Lung (tissue), 12 donors: Measurements from ENCODE around the gene CAPSL. TPM values are rescaled to one million over a fixed set of nuclear protein-coding genes. Genes with fewer than 3 reads are reported as not detected.

ENCODE experiments used
- ATAC-seq: fragments of 200-7000 bp; cut with Tn5 transposase; one replicate; pipeline ENCODE4 v1.9.1; 2020; ENCODE audit warnings: moderate number of reproducible peaks; ENCODE audit not compliant: insufficient read depth, low FRiP score
- DNase-seq, 3 donors: peaks; one replicate each; pipeline ENCODE4 v3.0.0-alpha.2; 2013 to 2017
- H3K27ac ChIP-seq, 2 donors: one replicate each; pipeline ENCODE4 v1.5.1; 2013; ENCODE audit warnings: mild to moderate bottlenecking in 2 of 2, moderate library complexity in 2 of 2, control low read depth in 1 of 2, inconsistent platforms in 1 of 2, low read depth in 1 of 2, low read length in 1 of 2
- H3K27me3 ChIP-seq, 3 donors: one replicate each; pipeline ENCODE4 v1.5.1; 2013; ENCODE audit warnings: low read length in 2 of 3; ENCODE audit not compliant: control insufficient read depth in 3 of 3, insufficient read depth in 3 of 3
- H3K36me3 ChIP-seq, 4 donors: one replicate each; pipeline ENCODE4 v1.5.1; 2013; ENCODE audit warnings: low read length in 4 of 4, mild to moderate bottlenecking in 1 of 4, moderate library complexity in 1 of 4; ENCODE audit not compliant: control insufficient read depth in 4 of 4, insufficient read depth in 4 of 4
- H3K4me1 ChIP-seq, 5 donors: one replicate each; pipeline ENCODE4 v1.5.1; 2013; ENCODE audit warnings: low read length in 5 of 5, mild to moderate bottlenecking in 2 of 5, moderate library complexity in 1 of 5; ENCODE audit not compliant: control insufficient read depth in 5 of 5, insufficient read depth in 5 of 5
- H3K4me3 ChIP-seq: one replicate; pipeline ENCODE4 v1.5.1; 2013; ENCODE audit warnings: mild to moderate bottlenecking, control low read depth, moderate library complexity
- H3K9ac ChIP-seq, 2 donors: one replicate each; pipeline ENCODE4 v1.5.1; 2013; ENCODE audit warnings: low read length in 2 of 2, control low read depth in 1 of 2; ENCODE audit not compliant: insufficient read depth in 1 of 2
- H3K9me3 ChIP-seq, 4 donors: one replicate each; pipeline ENCODE4 v1.5.1; 2013; ENCODE audit warnings: low read length in 3 of 4, mild to moderate bottlenecking in 1 of 4, moderate library complexity in 1 of 4; ENCODE audit not compliant: control insufficient read depth in 4 of 4, insufficient read depth in 3 of 4
- WGBS, 2 donors: extraction: QIAGEN DNeasy Blood & Tissue Kit; methylation state at CpG; one replicate each; pipeline ENCODE4 v1.1.7; 2013; 5-methylcytosine and 5-hydroxymethylcytosine counted together
- polyA plus RNA-seq, 2 donors: library from polyadenylated mRNA; stranded (reverse); fragments of 200-250 nt; gene quantifications; one replicate each; pipeline ENCODE4 v1.2.1, GENCODE V29; 2013
- total RNA-seq, 2 donors: library from RNA; depleted of rRNA in 1 of 2; stranded (reverse); fragments of >200 nt in 1 of 2; gene quantifications; one replicate each; pipeline ENCODE4 v1.2.1, GENCODE V29; 2014 to 2021
- TF ChIP-seq, protein P1 (sequence below): IDR thresholded peaks from 2 replicates; pipeline ENCODE4 v1.5.1; 2012; ENCODE audit warnings: mild to moderate bottlenecking; ENCODE audit errors: control extremely low read depth, extremely low read depth
- donor health status: control.
- donor health status: control.
- donor health status: Bipolar disorder and iron deficiency.
- donor health status: healthy.
- donor health status: DM: yes; HTN: yes; CAD: no.

The CAPSL gene
- total and polyA plus RNA-seq, 4 donors, result 15.9 to 37.9 (median 21.2) TPM

- Histone ChIP-seq H3K4me3 (no peak overlapping the region), H3K36me3 (no peaks in the 10 kb centered on the region), H3K9me3 (no peaks in the 10 kb centered on the region), H3K9ac (no peak overlapping the region), H3K4me1 (peaks cover 0 to 2% (median 0%) of the 10 kb centered on the region in 5 donors), H3K27me3 (no peaks in the 10 kb centered on the region), H3K27ac (no peak overlapping the region)
- WGBS, 2 donors, result 83 to 85% methylated on average over 3 of the region's 3 CpGs
- ATAC-seq, result no peak
- TF ChIP-seq, protein P1, sequence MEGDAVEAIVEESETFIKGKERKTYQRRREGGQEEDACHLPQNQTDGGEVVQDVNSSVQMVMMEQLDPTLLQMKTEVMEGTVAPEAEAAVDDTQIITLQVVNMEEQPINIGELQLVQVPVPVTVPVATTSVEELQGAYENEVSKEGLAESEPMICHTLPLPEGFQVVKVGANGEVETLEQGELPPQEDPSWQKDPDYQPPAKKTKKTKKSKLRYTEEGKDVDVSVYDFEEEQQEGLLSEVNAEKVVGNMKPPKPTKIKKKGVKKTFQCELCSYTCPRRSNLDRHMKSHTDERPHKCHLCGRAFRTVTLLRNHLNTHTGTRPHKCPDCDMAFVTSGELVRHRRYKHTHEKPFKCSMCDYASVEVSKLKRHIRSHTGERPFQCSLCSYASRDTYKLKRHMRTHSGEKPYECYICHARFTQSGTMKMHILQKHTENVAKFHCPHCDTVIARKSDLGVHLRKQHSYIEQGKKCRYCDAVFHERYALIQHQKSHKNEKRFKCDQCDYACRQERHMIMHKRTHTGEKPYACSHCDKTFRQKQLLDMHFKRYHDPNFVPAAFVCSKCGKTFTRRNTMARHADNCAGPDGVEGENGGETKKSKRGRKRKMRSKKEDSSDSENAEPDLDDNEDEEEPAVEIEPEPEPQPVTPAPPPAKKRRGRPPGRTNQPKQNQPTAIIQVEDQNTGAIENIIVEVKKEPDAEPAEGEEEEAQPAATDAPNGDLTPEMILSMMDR, result no peak
- DNase-seq, result no peak
Observed at GRCh38 chr5:35886381-35886780, 52.0 kb downstream of the CAPSL start.

- Histone ChIP-seq H3K4me1 (peaks cover 0 to 2% (median 0%) of the 10 kb centered on the region in 5 donors), H3K27ac (no peak overlapping the region), H3K4me3 (no peak overlapping the region), H3K27me3 (no peaks in the 10 kb centered on the region), H3K36me3 (no peaks in the 10 kb centered on the region), H3K9me3 (no peaks in the 10 kb centered on the region), H3K9ac (no peak overlapping the region)
- DNase-seq (peak in 1 of 3 donors; percentile 5), ATAC-seq (no peak)
- TF ChIP-seq, protein P1, result no peak
Observed at GRCh38 chr5:35884773-35885172, 53.6 kb downstream of the CAPSL start.

DNA sequence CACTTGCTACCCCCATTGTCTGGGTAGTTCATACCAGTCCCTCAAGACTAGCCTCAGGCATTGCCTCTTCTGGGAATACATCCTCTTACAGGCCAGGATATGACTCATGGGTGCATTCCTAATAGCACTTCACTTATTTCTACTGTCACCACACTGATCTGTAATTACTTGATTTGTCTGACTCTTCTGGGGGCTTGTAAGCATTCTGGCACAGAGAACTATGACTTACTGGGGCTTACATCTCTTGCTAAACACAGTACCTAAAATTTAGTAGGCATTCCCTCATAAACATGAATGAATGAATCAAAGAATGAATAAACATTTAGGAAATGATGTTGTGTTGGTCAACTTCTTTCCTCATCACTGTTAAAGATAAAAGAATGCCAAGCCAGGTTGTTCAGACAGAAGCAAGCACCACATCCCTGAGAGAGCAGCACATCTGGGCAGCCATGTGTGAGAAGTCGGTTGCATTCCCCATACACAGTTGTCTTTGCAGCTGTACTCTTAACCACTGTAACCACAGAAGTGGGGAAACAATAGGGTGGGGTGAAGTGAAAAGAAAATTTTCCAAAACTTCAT, 54.1 kb downstream of the CAPSL start:
- ATAC-seq (peak; percentile 50), DNase-seq (no peak)
- H3K36me3 ChIP-seq, result no peaks in the 10 kb centered on the region
- H3K4me1 ChIP-seq, result peaks cover 0 to 2% (median 0%) of the 10 kb centered on the region in 5 donors
- no peaks in the 10 kb centered on the region for H3K27me3 ChIP-seq
- H3K9ac ChIP-seq, result no peak overlapping the region
- H3K9me3 ChIP-seq, result no peaks in the 10 kb centered on the region
- WGBS, 2 donors, result 22 to 48% methylated on average over 1 of the region's 1 CpG
- no peak overlapping the region for H3K27ac ChIP-seq
- TF ChIP-seq, protein P1, result no peak
- H3K4me3 ChIP-seq, result no peak overlapping the region

DNA sequence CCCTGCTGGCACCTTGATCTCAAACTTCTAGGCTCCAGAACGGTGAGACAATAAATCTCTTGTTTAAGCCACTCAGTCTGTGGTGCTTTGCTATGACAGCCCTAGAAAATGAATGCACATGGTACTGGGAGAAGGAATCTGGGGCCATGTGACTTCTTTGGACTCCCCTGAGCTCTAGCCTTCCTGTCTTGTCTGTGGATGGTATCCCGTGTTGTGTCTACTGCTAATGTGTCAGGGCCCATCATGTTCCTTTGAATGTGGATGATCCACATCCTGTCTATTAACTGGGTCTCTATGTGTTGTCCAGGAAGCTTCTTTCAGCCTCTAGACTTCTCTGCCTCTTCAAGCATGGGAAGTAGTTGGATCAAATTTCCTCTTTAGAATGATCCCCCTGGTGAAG, 56.7 kb downstream of the CAPSL start:
- no peak for ATAC-seq
- WGBS, 2 donors, result 70 to 76% methylated on average over 2 of the region's 2 CpGs

More for the DNA sequence above, 56.7 kb downstream of the CAPSL start:
- H3K9me3 ChIP-seq, result no peaks in the 10 kb centered on the region
- no peak overlapping the region for H3K9ac ChIP-seq
- TF ChIP-seq, protein P1, result no peak
- no peak overlapping the region for H3K27ac ChIP-seq
- peaks cover 0 to 2% (median 0%) of the 10 kb centered on the region in 5 donors for H3K4me1 ChIP-seq
- no peaks in the 10 kb centered on the region for H3K36me3 ChIP-seq
- no peaks in the 10 kb centered on the region for H3K27me3 ChIP-seq
- DNase-seq, result no peak
- H3K4me3 ChIP-seq, result no peak overlapping the region
